HG02623 (cell line): ENCODE data around the gene ALPK1.

ENCODE experiments used
- ATAC-seq: cut with Tn5 transposase; IDR thresholded peaks from one replicate; pipeline ENCODE4 v1.9.1; 2021; ENCODE audit warnings: moderate library complexity; ENCODE audit not compliant: unreplicated experiment

ALPK1 gene

DNA sequence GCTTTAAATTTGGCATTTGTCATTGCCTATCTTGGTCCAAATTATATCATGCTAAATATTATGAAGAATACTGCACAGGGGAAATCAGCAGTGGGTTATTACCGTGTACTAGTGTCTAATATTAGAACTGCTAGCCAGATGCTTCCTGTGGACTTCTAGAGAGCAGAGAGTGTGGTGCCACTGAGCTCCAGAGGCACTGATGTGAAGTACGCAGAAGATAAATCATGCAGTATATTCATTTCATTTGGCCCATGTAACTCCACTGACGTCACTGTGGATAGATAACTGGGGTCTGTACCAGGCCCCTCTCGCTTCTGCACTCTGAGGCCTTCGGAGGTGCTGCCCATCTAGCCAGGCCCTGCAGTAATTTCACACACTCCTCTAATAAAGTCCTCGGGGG is 80.0 kb downstream of the ALPK1 start:
- peak; percentile 62 for ATAC-seq

GRCh38 chr4:112377594-112378242 is 80.5 kb downstream of the ALPK1 start:
- ATAC-seq, result no peak

DNA sequence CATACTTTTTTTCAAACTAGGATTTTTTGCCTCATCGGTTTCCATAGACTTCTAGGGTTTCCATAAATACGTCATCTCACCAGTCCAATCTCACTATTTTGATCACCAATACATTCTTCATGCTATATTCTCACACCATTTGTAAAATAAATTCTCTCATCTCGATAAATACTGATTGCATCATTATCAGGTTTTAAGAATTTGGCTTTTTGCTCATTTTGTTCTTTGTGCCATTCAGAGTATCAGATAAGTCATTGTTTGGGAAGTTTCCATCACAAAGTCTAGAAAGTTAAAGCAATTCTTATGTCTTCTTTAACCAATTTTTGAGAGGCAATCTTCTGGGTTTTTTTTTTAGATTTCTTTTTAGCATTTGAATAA is 81.1 kb downstream of the ALPK1 start:
- ATAC-seq, result no peak

GRCh38 chr4:112378858-112379257 is 81.7 kb downstream of the ALPK1 start:
- no peak for ATAC-seq

DNA sequence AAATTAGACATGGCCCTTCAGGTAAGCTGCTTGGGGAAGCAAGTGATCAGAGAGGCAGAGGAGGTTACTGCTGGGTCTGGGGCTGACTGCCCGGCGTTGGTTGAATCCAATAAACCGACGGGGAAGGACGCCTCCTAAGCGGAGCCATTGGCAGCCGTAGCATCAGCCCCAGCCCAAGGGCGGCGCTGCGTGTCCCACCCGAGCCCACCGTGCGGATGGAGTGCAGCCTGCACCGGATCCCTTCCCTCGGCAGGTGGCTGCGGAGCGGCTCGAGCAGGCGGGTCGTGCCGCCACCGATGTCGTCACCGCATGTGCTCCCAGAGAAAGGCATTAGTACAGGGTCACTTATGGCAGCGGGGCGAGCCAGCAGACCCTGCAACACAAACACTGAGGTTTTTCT is 82.1 kb downstream of the ALPK1 start:
- ATAC-seq, result no peak

GRCh38 chr4:112381996-112382692 is 85.0 kb downstream of the ALPK1 start:
- no peak for ATAC-seq

DNA sequence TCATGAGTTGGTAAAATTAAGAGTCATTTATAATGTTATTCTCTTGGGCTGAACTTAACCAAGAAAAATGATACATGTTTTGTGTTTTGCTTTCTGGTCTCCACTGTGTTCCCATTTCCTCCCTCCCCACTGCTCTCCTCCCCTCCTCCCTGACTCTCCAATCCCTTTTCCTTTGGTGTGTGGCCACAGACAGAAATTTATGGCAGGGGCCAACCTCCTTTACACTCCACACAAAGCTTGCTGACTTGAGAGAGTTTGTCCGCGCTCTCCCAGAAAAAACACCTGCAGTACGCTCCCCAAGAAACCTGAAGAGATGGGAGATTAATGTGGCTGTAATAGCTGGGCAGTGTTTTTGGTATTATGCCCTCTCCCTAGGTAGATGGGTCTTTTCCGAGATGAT is 88.9 kb downstream of the ALPK1 start:
- no peak for ATAC-seq

DNA sequence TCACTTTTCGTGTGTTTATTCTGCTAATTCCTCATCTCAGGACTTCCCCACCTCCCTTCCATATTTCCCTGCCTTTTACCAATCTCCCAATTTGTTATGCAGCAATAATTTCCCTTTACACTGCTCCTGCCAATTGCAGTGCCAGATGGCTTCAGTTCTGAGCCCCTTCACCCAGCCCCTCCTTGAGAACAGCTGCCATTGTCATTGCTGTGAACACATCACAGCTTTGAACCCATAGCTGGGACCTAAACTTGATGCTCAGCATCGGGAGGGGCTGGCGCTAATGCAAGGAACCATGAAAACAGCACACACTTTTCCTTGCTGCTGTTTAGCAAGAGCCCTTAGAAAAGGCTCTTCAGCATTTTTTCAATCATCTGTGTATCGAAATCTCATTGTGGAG is 104.9 kb downstream of the ALPK1 start:
- ATAC-seq, result no peak

GRCh38 chr4:112403101-112403945 is 106.2 kb downstream of the ALPK1 start:
- no peak for ATAC-seq

GRCh38 chr4:112410364-112410763 is 113.2 kb downstream of the ALPK1 start:
- ATAC-seq, result no peak

- ATAC-seq, result no peak
These were observed 113.6 kb downstream of the ALPK1 start for GRCh38 chr4:112410804-112411203.

GRCh38 chr4:112411781-112412550 is 114.8 kb downstream of the ALPK1 start:
- ATAC-seq, result no peak

GRCh38 chr4:112416464-112416863 is 119.3 kb downstream of the ALPK1 start:
- no peak for ATAC-seq

GRCh38 chr4:112418092-112418491 is 120.9 kb downstream of the ALPK1 start:
- ATAC-seq, result no peak

DNA sequence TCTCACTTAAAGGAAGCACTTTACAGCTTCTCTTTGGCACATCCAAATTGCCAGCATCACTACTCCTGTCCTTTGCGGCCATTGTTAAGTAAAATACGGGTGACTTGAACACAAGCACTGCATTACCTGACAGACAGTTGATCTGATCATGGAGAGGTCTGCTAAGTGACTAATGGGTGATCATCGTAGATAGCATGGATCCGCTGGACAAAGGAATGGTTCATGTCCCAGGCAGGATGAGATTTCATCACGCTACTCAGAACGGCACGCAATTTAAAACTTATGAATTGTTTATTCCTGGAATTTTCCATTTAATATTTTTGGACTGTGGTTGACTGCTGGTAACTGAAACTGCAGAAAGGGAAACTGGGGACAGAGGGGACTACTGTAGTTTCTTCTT is 124.7 kb downstream of the ALPK1 start:
- no peak for ATAC-seq

DNA sequence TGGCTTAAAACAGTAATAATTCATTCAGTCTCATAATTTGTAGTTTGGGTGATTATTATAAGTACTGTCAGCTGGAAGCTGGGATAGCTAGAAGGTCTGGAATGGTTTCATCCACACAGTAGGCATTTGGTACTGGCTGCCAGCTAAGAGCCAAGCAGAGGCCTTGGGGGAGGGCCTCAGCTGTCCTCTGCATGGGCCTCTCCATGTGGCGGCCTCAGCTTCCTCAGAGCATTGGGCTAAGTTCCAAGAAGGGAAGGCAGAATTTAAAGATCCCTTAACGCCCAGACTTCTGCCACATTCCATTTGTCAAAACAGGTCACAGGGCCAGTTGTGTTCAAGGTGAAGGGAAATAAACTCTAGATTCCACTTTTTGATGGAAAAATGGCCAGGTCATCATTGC is 125.5 kb downstream of the ALPK1 start:
- no peak for ATAC-seq

DNA sequence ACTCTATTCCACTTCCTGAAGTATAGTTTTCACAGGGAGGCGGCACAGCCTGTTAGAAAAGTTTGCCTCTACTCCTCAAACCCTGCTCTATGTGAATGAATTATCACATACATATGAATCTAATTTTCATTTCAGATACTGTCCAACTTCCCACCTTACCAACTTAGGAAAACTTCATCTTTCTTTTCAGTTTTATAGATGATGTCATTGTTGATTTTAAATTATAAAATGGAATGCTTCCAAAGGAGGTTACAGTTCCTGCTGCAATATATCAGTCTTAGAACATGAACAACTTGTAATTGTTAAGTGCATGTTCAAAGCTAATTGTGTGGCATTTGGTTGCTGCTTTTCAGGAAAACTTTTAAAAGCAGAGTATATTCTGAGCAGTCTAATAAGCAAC is 126.4 kb downstream of the ALPK1 start:
- ATAC-seq, result no peak

DNA sequence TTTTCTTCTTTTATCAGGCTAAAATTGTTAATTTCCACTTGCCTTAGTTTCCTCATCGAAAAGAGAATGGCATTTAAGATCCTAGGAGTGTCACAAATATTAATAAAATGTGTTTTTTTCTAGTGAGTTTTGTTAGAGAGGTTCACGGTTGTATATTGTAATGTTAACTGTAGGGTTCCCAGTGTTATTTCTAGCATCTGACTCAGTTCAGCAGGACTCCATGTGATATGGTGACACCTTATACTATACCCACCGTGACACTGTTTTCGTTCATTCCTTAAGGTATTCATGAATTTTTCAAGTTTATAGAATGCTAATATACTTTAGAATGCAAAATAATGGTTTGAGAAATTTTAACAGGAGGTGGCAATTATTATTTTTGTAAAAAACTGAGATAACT is 128.7 kb downstream of the ALPK1 start:
- ATAC-seq, result no peak

DNA sequence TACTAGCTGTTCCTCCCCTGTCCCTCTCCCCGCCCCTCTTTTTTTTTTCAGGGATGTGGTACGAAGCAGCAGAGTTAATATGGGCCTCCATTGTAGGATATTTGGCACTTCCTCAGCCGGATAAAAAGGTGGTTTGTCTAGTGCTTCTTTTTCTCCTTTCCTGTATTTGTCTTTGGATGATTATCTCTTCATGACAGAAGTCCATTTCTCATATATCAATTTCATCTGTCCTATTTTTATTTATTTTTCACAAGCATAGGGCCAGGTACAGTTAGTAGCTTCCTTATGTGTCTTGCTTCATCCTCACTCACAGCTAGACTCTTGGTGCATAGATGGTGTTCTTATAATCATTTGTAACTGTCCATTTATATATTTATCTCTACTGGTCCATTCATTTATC is 129.2 kb downstream of the ALPK1 start:
- ATAC-seq, result no peak

GRCh38 chr4:112431158-112431557 is 134.0 kb downstream of the ALPK1 start:
- no peak for ATAC-seq

DNA sequence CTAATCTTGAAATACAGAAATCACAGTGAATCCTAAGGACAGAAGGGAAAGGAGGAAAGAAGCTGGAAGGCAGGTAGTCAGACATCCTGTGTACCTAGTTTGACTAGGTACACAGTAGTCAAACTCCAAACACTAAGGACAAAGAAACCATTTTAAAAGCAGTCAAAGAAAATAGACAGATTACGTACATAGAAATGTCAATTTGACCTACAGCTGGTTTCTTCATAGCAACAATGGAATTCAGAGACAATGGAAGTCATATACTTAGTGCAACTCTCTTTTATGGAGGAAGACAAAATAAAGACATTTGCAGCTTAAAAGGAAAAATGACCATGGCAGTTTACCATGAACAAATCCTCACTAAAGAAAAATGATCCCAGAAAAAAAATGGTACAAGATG is 139.8 kb downstream of the ALPK1 start:
- ATAC-seq, result no peak
